GF-D8 (cell line): Measurements from ENCODE around the gene DES.
"Not testable (repeated sequence)": the region's sequence is repeated elsewhere in the genome, so short reads cannot be mapped to it uniquely, and the experiment has no call there.

Experiments
- DNase-seq: peaks from one replicate; lab custom pipeline; 2025; lab: John Stamatoyannopoulos, UW

DES gene

GRCh38 chr2:219418155-219419011 is at the start of gene DES:
Gene DES, plus strand, starts transcription at chr2:219418377. Its CDS starts 86 bp downstream, at chr2:219418463.
- no peak for DNase-seq

GRCh38 chr2:219368690-219369191 is 49.4 kb upstream of the DES start:
- no peak for DNase-seq

GRCh38 chr2:219369447-219369861 is 48.7 kb upstream of the DES start:
- DNase-seq: no peak

GRCh38 chr2:219378163-219378851 is 39.9 kb upstream of the DES start:
- no peak for DNase-seq

GRCh38 chr2:219380926-219381325 is 37.3 kb upstream of the DES start:
- DNase-seq: no peak

- no peak for DNase-seq
Measured at GRCh38 chr2:219381448-219381847, 36.7 kb upstream of the DES start.

- DNase-seq: no peak
Measured at GRCh38 chr2:219384083-219384713, 34.0 kb upstream of the DES start.

GRCh38 chr2:219384859-219385258 is 33.3 kb upstream of the DES start:
- no peak for DNase-seq

GRCh38 chr2:219385958-219386520 is 32.1 kb upstream of the DES start:
- no peak for DNase-seq

GRCh38 chr2:219386532-219387280 is 31.5 kb upstream of the DES start:
- DNase-seq: no peak

- DNase-seq: peak; percentile 66
Measured at GRCh38 chr2:219387306-219388120, 30.7 kb upstream of the DES start, which contains the start of gene DNPEP. Gene DNPEP, minus strand, starts transcription at chr2:219387912. Its CDS starts 118 bp downstream, at chr2:219387794.

GRCh38 chr2:219388121-219388906 is 29.9 kb upstream of the DES start:
- peak; percentile 77 for DNase-seq

GRCh38 chr2:219388907-219389156 is 29.3 kb upstream of the DES start:
- no peak for DNase-seq

GRCh38 chr2:219392754-219393153 is 25.4 kb upstream of the DES start:
- no peak for DNase-seq

GRCh38 chr2:219395056-219395455 is 23.1 kb upstream of the DES start:
- not testable (repeated sequence) for DNase-seq

- no peak for DNase-seq
Measured at GRCh38 chr2:219395609-219396008, 22.6 kb upstream of the DES start.

GRCh38 chr2:219396863-219397457 is 21.2 kb upstream of the DES start:
- DNase-seq: no peak

- no peak for DNase-seq
Measured at GRCh38 chr2:219398721-219399363, 19.3 kb upstream of the DES start.
